BE2C (cell line): ENCODE data around the gene PKHD1. TPM values are rescaled to one million over a fixed set of nuclear protein-coding genes. Genes with fewer than 3 reads are reported as not detected.

Experiments used
- DNase-seq: peaks from one replicate; pipeline ENCODE4 v3.0.0-alpha.2; 2020
- H3K27me3 ChIP-seq: fragments of 250-450 bp; sonication (Bioruptor Pico); 2 replicates; pipeline ENCODE4 v1.5.1; 2020; ENCODE audit warnings: mild to moderate bottlenecking
- H3K36me3 ChIP-seq: fragments of 250-450 bp; sonication (Bioruptor Pico); 2 replicates; pipeline ENCODE4 v1.5.1; 2020; ENCODE audit warnings: mild to moderate bottlenecking
- H3K4me1 ChIP-seq: fragments of 250-450 bp; sonication (Bioruptor Pico); 2 replicates; pipeline ENCODE4 v1.5.1; 2020
- H3K4me3 ChIP-seq: 2 replicates; pipeline ENCODE4 v1.5.1; 2011; ENCODE audit warnings: low read depth, low read length
- H3K9me3 ChIP-seq: fragments of 250-450 bp; sonication (Bioruptor Pico); 2 replicates; pipeline ENCODE4 v1.5.1; 2020
- CTCF ChIP-seq: IDR thresholded peaks from 2 replicates; pipeline ENCODE4 v1.5.1; 2012; ENCODE audit warnings: mild to moderate bottlenecking, low read depth, low read length
- polyA plus RNA-seq: library from polyadenylated mRNA; unstranded; fragments of >200 nt; gene quantifications from one replicate; pipeline ENCODE4 v1.2.1, GENCODE V29; 2012; ENCODE audit warnings: low read depth, missing spikeins; ENCODE audit not compliant: insufficient read length, insufficient read depth

The PKHD1 gene, protein sequence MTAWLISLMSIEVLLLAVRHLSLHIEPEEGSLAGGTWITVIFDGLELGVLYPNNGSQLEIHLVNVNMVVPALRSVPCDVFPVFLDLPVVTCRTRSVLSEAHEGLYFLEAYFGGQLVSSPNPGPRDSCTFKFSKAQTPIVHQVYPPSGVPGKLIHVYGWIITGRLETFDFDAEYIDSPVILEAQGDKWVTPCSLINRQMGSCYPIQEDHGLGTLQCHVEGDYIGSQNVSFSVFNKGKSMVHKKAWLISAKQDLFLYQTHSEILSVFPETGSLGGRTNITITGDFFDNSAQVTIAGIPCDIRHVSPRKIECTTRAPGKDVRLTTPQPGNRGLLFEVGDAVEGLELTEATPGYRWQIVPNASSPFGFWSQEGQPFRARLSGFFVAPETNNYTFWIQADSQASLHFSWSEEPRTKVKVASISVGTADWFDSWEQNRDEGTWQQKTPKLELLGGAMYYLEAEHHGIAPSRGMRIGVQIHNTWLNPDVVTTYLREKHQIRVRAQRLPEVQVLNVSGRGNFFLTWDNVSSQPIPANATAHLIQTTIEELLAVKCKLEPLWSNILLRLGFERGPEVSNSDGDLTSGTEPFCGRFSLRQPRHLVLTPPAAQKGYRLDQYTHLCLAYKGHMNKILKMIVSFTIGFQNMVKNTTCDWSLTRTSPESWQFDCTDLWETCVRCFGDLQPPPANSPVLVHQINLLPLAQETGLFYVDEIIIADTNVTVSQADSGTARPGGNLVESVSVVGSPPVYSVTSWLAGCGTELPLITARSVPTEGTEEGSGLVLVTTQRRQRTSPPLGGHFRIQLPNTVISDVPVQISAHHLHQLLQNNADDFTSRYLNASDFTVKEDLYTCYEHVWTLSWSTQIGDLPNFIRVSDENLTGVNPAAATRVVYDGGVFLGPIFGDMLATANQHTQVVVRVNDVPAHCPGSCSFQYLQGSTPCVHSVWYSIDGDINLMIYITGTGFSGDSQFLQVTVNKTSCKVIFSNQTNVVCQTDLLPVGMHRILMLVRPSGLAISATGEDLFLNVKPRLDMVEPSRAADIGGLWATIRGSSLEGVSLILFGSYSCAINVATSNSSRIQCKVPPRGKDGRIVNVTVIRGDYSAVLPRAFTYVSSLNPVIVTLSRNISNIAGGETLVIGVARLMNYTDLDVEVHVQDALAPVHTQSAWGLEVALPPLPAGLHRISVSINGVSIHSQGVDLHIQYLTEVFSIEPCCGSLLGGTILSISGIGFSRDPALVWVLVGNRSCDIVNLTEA (N-terminal part only)
- 0.22 TPM for polyA plus RNA-seq

DNA sequence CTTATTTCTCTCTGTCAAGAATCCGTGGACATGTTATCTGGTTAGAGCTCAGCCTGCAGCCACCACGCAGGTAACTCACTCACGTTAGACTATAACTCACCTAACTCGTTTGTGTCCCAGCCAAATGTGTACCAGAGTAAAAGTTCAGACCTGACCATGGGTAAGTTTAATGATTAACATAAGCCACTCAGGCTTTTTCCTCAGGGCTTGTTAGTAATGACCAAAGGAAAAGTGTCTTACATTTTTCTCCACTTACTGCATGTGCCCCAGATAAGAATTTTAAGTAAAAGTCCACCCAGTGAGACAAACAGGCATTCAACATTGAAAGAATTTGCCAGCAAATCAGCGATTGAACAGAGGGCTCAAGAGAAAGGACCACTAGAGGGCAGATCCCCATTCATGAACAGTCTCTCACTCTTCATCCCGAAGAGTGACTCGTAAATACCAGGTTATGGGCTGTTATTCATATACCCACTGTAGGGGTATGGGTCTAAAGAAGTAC lies at the start of gene PKHD1:
Gene PKHD1 (minus strand): TSS at position 116 of the 502 bp plus-strand sequence. CDS start 2,680 bp downstream, outside the sequence.
- peak; percentile 71 for TF ChIP-seq CTCF
- no peak within 1 kb of the TSS for H3K4me3 ChIP-seq

DNA sequence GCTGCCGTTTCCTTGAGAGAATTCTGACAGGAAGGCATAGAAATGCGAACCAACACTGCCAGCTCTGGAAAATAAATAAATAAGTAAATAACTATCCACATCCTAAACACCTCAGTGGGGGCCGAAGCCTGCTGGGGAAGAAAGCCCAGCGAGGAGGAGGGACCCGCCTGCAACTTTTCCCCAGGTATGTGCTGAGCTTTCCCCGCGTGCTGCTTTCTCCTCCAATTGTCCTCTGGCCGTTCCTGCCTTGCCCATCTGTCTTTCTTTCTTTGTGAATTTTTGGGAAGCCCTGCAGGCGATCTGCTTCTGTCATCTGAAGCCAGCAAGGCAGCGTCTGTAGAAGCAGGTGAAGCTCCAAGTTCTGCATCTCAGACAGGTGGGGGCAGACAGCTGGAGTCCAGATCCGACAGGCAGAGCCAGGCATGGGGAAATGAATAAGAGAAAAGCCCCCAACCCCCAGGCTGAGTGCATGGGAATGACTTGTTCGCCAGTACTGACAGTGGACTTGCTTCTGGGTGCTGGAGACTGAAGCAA lies 49.6 kb upstream of the PKHD1 start:
- Histone ChIP-seq H3K4me3 (no peak overlapping the region), H3K36me3 (no peaks in the 10 kb centered on the region), H3K27me3 (peaks cover 9% of the 10 kb centered on the region), H3K4me1 (no peaks in the 10 kb centered on the region), H3K9me3 (no peaks in the 10 kb centered on the region)
- no peak for DNase-seq
- TF ChIP-seq CTCF, result no peak

More for the DNA sequence above, at the start of gene PKHD1:
- H3K27me3 ChIP-seq, result no peaks in the 10 kb centered on the region
- no peak for DNase-seq
- H3K36me3 ChIP-seq, result no peaks in the 10 kb centered on the region
- no peaks in the 10 kb centered on the region for H3K4me1 ChIP-seq
- no peaks in the 10 kb centered on the region for H3K9me3 ChIP-seq

DNA sequence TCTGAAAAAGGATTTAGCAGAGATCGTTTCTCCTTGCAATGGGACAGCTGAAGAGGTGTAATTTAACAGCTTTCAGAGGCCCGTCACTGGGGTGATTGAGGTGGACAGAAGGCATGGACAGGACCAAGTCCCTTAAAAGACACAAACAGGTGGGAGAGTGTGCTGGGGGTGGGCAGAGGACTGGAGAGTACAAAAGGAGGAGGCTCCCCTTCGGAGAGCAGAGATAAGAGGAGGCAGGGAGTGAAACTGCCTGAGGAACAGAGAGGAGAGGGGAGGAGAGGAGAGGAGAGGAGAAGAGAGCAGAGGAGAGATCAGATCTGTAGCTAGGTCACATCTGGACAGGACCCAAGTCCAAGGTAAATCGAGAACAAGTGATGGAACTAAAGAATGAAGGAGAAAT lies 48.6 kb upstream of the PKHD1 start:
- no peaks in the 10 kb centered on the region for H3K9me3 ChIP-seq
- no peak overlapping the region for H3K4me3 ChIP-seq
- no peak for DNase-seq
- TF ChIP-seq CTCF, result no peak
- H3K27me3 ChIP-seq, result peaks cover 6% of the 10 kb centered on the region
- H3K4me1 ChIP-seq, result no peaks in the 10 kb centered on the region
- H3K36me3 ChIP-seq, result no peaks in the 10 kb centered on the region

GRCh38 chr6:52135217-52135616 lies 47.8 kb upstream of the PKHD1 start:
- Histone ChIP-seq H3K4me1 (no peaks in the 10 kb centered on the region), H3K27me3 (peaks cover 4% of the 10 kb centered on the region), H3K36me3 (no peaks in the 10 kb centered on the region), H3K9me3 (no peaks in the 10 kb centered on the region), H3K4me3 (no peak overlapping the region)
- no peak for DNase-seq
- no peak for TF ChIP-seq CTCF

GRCh38 chr6:52134011-52134410 lies 46.6 kb upstream of the PKHD1 start:
- no peaks in the 10 kb centered on the region for H3K36me3 ChIP-seq
- DNase-seq, result no peak
- H3K4me1 ChIP-seq, result no peaks in the 10 kb centered on the region
- no peaks in the 10 kb centered on the region for H3K9me3 ChIP-seq
- no peak overlapping the region for H3K4me3 ChIP-seq
- H3K27me3 ChIP-seq, result peaks cover 4% of the 10 kb centered on the region
- no peak for TF ChIP-seq CTCF
